Stromal cell of bone marrow (primary cell): ENCODE results near the gene CDKN2B-AS1.

Source experiments
- DNase-seq: peaks from one replicate; pipeline ENCODE4 v3.0.0-alpha.2; 2012; ENCODE audit warnings: low read depth

CDKN2B-AS1 gene

DNA sequence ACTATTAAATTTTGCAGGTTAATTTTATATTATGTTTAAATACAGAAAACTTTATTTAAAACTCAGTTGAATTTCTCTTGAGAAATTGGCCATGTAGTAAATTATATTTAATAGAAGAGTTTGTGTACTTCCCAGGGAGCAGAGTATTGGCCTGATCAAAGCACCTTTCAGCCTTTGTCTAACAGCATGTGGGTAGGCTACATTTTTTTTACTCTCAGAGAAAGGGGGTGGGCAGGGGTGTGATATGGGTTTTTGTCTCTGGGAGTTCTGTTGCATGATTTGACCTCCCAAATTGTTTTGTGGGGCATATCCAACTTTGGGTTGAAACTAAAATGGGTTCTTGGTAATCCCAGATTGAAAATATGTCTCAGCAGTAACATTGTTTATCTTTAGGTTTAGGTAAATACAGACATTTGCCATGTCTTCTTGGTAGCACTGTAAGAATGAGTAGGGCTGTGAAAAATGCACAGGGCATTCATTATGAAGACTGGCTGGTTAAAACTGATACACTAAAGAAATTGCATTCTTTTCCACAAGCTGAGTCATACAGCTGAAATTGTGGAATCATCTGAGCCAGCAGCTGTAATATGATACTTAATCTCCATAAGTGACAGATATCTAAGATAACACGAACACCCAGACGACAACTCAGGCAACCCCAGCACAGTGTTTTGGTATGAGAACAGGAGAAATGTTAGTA, 89.9 kb downstream of the CDKN2B-AS1 start:
- DNase-seq, result peak; percentile 72

DNA sequence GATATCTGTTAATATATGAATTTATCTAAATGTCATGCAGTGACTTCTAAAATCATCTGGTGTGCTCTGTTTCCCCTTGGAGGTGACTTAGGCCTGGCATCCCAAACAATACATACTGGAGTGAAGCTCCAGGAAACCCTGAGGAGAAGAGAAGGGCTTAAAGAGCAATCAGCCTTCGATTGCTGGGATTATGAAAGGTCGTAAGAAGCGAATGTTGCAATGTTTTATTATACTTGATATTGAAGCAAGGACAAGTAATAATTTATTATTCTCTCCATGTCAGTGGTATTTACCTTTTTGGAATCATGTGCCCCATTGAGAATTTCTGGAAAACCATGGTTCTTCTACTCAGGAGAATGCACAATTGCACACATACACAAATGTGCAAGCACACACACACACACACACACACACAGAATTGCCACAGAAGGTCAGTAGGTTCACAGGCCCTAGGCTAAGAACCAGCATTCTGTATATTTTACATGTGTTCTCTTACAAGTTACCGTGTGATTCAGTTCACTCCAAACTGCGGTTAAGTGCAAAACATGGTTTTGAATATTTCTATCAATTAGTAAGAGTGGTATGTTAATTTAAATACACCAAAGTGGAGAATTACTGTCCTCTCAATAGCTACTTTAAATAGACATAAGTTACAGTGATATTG, 93.6 kb downstream of the CDKN2B-AS1 start:
- no peak for DNase-seq

DNA sequence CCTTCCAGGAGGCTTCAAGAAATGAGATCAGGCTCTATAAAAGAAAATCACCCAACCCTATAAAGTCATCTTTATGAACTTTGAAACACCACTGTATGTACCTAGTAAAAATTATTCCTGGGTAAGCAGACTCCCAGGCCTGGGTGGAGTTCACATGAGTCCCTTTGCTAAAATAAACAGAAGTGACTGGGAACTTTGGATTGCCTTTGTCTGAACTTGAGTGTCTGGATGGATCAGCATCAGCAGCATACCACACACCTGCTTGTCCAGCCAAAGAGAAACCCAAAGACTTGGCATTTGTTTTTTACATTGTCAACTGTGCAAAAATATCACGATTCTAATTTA, 94.1 kb downstream of the CDKN2B-AS1 start:
- no peak for DNase-seq

DNA sequence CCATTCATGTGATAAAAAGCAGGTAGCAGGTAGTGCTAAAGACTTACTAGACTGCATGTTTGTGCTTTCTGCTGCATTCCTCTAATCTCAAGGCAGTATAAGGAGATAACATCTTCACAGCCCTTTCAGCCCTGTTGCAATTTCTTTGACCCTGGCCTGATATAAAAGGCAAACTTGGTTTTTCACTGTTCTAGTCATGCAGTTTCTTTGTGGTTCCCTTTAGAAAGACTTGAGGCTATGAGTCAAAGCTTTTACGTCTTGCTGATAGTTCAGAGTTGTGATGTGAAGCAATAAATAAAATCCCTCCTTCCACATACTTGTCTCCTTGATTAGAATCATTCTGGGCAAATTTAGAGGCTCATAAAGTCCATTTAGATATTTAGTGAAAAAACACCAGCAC, 103.1 kb downstream of the CDKN2B-AS1 start:
- peak; percentile 66 for DNase-seq

DNA sequence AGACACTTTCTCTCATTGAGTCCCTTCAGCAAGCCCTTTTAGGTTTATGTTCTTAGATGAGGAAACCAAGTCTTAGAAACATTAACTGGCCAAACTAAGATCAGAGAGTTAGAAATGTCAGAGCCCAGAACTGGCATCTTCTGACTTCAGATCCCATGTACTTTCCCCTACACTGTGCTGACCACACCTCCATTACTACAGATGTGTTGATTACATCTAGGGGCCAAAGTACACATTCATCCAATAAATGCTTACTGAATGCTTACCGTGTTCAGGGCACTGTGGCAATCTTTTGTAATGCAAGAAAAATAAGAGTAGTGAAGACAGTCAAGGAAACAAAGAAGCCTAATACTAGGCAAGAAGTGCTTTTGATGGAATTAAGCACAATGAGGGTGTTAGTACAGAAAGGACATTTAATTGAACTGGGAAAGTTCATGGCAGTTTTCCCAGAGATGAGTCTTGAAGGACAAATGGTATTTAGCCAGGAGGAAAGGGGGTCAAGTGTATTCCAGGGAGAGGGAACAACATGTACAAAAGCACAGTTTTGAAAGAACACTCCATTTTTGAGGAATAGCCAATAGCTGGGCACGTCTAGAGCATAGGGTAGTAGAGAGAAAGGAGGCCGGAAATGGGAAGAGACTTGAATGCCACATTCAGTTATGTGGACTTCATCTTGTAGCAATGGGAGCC, 104.2 kb downstream of the CDKN2B-AS1 start:
- DNase-seq, result no peak

DNA sequence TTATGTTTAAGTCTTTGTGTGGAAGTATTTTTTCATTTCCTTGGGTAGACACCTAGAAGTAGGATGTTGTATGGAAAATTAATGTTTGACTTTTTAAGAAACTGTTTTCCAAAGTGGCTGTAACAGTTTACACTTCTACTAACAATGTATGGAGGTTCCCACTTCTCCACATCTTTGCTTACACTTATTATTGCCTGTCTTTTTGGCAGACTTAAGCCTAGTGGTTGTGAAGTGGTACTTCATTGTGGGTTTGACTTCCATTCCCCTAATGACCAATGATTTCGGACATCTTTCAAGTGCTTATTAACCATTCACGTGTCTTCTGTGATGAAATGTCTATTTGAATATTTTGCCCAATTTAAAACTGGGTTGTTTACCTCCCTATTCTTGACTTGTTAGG, 106.0 kb downstream of the CDKN2B-AS1 start:
- no peak for DNase-seq

GRCh38 chr9:22102146-22103053, 107.8 kb downstream of the CDKN2B-AS1 start:
- DNase-seq, result no peak

- DNase-seq, result no peak
Observed at GRCh38 chr9:22103685-22104575, 109.3 kb downstream of the CDKN2B-AS1 start.

DNA sequence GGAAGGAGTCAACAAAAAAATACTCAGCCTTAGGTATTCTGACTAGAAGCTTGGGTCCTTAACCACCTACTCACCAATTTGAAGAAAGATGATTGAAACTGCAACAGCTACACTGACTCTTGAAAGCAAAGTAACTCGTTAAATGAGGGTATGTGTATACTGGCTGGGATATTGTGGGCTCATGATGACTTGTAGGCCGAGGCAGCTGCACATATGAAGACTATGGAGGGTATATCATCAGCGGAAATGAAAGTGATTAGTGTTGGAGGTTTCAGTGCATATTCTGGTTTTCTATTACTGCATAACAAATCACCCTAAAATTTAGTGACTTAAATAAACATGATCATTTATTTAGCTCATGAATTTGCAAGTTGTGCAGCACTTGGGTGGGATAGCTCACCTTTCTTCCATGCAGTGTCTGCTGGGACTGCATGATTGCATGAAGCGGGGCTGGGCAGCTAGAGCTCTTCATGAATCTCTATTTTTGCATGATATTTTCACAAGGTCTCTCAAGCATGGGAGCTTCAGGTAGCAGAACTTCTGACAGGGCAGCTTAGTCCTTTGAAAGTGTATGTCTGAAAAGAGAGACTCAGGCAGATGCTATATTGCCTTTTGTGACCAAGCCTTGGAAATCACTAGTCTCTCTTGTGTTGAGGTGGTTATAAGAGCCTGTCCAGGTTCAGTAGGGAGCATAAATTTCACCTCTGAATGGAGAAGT, 110.6 kb downstream of the CDKN2B-AS1 start:
- no peak for DNase-seq

DNA sequence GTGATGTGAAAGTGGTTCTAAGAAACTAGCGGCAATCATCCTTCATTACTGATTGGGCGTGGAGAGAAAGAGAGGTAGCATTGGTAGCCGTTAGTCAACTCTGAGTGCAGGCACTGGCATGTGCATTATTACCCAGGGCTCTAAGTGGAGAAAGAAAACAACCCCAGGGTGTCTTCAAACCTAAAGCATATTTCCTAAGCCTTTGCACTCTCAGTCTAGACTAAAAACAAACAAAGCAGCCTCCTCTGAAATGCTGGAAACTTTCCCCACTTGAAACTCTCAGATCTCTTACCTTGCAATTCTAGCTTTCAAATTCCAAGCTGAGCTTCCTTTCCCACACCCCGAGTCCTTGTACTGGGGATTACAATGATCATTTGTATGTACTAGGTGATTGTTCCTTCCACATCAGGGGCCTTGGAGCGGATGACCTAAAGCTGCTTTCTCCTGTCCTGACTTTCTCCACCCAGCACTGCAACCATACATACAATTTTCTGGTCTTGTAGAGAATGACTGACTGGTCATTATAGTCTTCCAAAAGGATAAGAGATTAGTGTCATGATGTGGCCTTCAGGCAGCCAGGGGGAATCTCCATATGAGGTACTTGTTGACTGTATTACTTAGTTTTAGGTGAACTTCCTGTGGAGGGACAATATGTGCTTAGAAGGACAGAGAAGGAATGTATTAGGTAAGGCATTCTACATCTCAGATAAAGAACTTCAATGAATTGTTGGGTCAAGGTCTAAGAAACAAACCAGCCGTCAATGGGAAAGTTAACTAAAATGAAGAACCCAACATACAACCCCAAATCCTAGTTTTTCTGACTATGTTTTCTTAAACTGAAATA, 112.8 kb downstream of the CDKN2B-AS1 start:
- no peak for DNase-seq

DNA sequence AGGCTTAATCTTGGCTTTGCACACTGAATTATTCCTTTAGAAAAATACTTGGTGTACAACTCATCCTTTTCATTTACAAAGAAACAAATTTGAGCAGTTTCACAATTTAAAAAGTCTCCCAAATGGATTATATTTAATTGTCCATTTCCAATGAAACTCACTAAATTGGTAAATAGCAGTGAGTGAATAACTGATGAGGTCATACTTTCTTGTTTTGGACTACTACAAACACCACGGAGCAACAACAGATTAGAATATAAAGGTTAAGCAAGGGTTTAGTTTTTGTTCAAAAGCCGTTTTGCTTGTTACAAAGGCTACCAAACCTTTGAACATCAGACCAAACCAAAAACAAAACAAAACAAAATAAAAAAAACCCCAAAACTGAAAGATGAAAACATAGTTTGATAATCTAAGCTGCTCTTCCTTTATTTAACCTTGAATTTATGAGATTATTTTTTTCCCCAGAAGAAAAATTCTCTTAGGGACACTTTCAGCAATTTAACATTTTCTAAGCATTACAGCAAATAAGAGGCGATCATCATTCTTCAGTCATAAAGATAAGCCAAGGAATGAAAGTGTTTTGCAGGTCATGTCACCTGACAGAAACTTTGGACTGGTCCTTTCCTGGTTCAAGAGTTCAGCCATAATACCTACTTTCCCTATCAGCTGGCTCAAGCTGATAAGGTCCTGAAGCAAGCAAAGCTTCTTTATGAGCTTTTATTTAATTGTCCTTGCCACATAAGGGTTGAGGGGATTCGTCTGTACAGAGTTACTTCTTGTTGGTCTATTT, 114.2 kb downstream of the CDKN2B-AS1 start:
- no peak for DNase-seq

DNA sequence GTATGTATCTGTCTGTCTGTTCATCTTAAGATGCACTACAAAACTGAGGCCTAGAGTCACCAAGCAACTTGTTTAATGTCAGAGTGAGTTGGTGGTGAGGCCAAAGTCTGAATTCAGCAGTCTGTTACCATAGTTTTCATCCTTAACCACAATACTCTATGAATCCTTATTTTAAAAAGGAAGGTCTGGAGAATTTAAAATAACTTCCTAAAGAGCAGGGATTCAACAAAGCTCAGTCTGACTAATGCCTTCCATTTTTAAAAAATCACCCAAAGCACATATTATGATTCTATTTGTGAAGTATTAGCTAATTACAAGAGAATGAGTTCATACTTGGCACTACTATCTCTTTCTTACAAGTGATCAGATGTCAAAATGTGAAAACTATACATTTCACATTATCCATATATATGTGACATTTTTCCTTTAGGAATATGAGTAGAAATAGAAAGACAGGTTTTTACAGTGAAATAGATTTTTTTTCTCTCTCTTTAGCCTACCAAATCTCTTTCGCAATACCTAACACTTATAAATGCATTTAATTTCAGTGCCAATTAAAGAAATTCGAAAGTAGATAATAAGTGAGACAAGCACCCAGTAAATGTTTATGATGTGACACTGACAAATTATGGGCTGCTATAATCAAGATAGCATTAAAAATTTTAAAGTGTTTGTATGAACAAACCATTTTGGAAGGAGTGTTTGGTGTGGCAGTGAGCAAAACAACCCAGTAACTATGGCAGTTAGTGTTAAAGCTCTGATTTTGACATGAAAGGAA, 116.8 kb downstream of the CDKN2B-AS1 start:
- DNase-seq, result peak; percentile 18

DNA sequence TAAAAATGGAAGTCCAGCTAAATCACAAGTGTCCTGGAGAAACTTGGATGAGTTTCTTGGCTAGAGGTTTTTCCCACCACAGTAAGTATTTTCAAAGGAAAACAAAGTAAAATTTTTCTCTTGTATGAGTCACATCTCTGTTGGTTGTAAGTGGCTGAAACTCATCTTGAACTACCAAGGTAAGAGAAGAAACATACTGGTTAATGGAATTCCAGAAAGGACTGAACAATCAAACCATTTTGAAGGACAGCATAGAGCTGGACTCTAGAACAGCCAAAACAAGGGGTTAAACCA, 117.3 kb downstream of the CDKN2B-AS1 start:
- peak; percentile 66 for DNase-seq

DNA sequence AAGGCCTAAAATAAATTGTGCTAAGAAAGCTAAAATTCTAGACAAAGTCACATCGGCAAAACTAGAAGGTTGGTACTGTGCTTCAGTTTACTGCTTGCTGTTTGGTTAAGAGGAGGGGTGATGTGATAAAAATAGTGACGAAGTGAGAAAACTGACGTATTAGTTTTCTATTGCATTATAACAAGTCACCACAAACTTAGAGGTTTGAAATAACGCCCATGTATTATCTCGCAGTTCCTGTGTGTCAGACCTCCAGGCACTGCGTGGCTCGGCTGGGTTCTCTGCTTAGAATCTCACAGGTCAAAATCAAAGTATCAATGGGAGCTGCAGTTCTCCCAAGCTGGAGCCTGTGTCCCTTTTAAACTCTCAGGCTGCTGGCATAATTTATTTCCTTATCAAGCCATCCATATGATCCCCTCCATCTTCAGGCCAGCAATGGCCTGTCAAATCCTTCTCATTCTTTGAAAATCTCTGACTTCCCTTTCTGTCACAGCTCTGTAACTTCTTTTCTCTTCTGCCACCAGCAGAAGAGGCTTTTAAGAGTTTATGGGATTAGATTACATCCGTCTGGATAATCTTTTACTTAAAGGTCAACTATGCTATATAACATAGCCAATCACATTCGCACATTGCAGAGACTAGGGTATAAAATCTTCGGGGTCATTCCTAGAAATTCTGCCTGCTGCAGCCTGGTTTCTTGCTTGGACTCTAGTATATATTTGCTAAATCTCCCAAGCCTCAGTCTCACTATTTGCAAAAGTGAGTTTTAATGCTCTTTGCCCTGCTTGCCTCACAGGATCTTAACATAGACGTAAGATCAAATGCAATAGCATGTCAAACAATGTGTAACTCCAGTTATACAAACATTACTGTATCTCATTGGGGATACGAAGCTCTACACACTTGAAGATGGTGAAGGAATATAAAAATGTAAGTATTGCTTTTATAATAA, 118.6 kb downstream of the CDKN2B-AS1 start:
- no peak for DNase-seq

GRCh38 chr9:22114956-22115355, 120.4 kb downstream of the CDKN2B-AS1 start:
- no peak for DNase-seq

DNA sequence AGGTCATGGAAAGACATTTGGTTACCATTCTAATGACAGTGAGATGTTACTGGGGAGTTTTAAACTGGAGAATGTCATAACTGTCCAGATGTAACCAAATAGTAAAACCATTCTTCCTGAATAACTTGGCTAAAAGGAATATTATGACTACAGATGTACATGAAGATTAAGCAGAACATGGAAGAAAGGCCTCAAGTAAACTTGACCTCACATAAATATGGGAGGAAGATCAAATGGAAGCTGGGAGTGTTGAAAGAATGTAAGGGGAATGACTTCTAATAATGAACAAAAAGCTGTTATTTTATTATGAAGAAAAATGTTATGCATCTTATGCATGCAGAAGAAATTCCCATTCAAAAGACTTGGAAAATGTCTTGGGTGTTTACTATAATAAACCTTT, 122.2 kb downstream of the CDKN2B-AS1 start:
- DNase-seq, result no peak
